Left kidney (tissue), 2 donors: ENCODE results near the gene YPEL3. TPM values are rescaled to one million over a fixed set of nuclear protein-coding genes. Genes with fewer than 3 reads are reported as not detected.
A peak's percentile ranks its signal among the peaks of the same experiment; 100 is the strongest.
"Not testable (repeated sequence)": the region's sequence is repeated elsewhere in the genome, so short reads cannot be mapped to it uniquely, and the experiment has no call there.

Experiments
- DNase-seq: peaks from one replicate; pipeline ENCODE4 v3.0.0-alpha.2; 2013
- polyA plus RNA-seq: library from polyadenylated mRNA; unstranded; fragments of 120-200 nt; gene quantifications from one replicate; pipeline ENCODE4 v1.2.1, GENCODE V29; 2013; ENCODE audit not compliant: insufficient read length

YPEL3 gene
- polyA plus RNA-seq, 1 donor, result 43.1 TPM

DNA sequence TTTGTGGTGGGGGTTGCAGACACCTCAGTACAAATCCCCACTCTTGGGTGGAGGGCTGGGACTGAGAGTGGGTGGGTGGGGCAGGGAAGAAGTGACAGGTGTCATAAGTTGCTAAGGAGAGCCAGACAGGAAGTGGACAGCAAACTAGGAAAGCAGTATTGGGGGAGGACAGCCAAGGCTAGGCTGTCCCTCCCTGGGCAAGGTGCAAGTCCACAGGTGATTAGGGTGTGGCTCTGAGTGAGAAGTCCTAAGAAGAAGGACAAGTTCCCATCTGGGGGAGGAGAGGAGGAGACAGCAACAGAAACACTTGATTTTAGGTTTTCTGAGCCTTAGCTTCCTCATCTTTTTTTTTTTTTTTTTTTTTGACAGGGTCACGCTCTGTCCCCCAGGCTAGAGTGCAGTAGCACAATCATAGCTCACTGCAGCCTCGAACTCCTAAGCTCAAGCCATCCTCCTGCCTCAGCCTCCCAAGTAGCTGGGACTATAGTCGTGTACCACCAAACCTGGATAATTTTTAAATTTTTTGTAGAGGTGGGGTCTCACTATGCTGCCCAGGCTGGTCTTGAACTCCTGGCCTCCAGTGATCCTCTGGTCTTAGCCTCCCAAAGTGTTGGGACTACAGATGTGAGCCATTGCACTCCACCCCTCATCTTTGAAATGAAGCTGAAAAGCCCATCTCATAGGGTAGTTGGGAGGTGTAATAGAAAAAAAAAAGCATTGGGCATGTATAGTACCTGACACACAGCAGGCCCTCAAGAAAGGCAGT is 24.5 kb upstream of the YPEL3 start:
- no peak for DNase-seq

DNA sequence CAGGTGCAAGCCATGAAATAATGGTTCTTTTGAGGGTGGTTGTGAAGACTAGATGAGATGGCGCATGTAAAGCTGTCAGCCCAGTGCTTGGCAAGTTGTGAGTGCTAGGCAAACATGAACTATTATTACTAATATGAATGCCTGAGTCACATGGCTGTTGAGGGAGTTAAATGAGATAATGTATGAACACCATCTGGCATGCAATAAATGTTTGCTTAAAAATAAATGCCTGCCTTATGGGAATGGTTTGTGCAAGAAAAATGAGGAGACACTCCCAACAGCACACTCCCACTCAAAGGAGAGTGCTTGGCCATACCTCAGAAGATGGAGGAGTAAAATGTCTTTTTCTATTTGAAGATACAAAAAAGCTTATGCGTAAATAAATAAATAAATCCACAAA is 23.4 kb upstream of the YPEL3 start:
- no peak for DNase-seq

DNA sequence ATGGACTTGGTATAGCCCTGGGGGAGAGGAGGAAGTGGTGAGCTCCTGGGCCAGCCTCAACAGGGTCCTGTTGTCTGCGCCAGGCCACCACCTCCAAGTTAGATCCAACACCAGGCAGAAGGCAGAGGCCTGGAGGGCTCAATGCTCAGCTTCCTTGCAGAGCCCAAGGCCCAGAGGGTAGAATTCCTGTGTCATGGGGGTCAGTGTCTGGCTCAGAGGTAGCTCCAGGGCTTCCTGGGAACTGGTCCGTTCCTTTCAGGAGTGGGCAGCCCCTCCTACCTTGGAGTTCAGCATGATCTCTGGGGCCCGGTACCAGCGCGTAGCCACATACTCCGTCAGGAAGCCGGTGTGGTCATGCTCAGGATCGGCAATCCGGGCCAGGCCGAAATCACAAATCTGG is 21.8 kb upstream of the YPEL3 start:
- no peak for DNase-seq

DNA sequence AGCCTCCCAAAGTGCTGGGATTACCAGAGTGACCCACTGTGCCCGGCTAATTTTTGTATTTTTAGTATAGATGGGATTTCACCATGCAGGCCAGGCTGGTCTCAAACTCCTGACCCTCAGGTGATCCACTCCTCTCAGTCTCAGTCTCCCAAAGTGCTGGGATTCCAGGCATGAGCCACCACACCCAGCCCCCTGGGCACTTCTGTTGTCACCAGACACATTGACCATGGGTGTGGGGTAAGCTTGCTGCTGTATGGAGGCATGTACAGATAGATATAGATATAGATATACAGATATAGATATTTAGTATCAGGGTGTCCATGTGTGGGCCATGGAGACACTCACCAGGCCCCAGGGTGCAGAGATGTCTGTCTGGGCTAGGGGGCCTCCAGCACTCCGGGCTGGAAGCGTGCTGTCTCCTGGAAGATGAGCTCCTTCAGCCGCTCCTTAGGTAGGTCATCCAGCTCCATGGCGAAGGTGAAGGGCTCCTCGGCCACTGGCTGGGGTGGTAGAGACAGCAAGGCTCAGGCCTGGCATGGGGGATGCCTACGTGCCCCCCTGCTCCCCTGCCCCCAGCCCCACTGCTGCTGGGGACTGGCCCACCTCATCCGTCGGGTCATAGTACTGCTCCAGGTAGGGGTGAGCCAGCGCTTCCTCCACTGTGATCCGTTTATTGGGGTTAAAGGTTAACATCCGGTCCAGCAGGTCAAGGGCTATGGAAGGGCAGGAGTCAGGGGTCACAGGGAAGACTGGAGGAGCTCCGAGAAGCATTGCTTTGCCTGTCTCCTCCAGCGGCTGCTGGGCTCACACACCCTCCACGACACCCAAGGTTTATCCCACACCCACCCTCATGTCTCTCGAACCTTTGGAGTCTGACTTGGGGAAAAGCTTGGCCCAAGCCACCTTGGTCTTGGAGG is 20.5 kb upstream of the YPEL3 start:
- DNase-seq, result no peak

DNA sequence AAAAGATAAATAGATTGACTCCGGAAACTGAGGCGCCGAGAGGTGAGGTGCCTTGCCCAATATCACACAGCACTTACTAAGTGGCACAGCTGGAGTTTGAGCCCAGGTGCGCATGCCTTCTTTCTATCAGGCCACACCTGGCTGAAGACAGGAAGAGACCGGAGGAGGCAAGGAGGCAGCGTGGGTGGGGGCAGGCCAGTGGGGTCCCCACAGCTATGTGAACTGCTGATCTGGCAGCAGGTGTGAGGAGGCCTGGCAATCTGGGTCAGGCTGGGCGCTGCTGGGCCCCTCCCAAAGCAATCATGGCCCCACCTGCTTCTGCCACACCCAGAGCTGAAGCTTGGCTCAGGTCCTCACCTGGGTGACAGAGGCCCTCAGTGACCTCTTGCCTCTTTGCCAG is 19.2 kb upstream of the YPEL3 start:
- no peak for DNase-seq

DNA sequence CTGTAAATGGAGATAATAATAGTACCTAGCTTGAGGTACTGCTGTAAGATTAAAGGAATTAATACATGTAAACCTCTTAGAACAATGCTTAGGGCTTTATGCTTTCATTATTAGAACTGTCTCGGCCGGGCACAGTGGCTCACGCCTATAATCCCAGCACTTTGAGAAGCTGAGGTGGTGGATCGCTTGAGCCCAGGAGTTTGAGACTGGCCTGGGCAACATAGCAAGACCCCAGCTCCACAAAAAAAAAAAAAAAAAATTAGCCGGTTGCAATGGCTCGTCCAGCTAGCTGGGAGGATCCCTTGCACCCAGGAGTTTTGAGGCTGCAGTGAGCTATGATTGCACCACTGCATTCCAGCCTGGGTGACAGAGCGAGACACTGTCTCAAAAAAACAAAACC is 18.8 kb upstream of the YPEL3 start:
- not testable (repeated sequence) for DNase-seq

DNA sequence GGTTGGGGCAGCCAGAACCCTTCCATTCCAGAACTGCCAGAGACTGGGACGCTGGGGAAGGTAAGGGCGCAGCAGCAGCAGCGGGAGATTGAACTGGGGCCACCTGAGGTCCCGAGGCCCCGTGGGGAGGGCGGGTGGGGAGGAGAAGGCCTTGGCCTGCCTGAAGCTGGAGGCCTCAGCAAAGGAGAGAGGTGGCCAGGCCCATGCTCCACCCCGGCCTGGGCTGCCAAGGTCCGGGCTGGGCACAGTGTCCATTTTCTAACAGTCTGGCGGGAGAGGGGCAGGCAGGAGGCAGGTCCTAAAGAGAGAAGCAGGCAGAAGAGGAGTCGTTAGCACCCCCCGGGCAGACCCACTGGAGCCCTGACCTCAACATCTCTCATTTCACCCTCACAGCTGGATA is 18.4 kb upstream of the YPEL3 start:
- no peak for DNase-seq

DNA sequence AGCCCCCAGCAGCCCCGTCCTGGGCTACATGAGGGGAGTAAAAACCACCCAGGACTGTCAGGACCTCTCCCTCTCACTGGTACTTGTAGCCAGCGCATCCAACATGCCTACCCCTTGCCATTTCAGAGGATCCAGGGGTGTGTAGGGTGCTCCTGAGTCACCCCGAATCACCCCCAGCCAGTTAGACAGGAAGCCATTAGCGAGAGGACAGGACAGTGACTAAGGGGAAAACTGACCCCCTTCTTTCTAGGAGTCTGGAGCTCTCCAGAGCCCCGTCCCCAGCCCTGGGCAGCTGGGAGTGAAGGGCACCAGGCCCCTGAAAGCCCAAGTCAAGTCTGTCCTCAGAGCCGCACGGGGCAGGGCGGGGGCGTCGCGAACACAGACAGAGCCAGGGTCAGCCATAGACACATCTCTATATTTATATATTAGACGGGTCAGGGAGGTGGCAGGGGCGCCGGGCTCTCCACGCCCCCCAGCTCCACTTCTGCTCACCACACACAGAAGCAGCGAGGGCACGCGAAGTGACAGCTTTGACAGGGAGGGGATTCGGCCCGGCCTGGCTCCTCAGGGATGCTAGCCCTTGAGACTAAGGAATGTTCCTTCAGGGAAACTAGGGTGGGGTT is 17.8 kb upstream of the YPEL3 start:
- no peak for DNase-seq

DNA sequence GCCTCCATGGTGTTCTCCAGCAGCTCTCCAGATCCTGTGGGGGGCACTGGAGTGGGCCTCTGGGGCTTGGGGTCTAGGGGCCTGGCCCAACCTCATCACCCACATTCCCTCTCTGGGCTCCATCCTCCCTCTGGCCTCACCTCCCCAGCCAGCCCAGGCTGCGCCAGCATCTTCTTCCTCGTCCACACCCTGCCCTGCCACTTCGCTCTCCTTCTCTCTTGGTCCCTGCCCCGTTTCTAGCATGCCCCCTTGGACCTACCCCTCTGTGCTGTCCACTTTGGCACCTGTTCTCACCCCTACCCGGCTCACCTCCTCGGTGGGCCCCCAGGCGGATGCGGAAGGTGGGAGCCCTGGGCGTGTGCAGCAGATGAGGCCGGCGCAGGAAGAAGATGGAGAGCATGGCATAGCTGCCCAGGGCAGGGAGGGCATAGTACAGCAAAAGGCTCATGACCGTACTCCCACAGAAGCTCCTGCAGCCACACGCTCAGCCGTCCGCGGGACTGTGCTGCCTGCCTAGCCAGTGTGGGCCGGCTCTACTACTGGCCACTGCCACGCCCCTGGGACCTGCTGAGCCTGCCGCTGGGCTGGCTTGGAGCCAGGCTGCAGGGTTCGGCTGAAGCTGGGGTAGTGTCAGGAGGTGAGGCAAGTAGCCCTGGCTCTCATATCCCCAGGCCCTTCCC is 17.2 kb upstream of the YPEL3 start, which contains the start of gene GDPD3:
GDPD3 (minus strand) TSS at position 507 of the 680 bp plus-strand sequence; CDS start at position 448, 59 bp downstream.
- no peak for DNase-seq

DNA sequence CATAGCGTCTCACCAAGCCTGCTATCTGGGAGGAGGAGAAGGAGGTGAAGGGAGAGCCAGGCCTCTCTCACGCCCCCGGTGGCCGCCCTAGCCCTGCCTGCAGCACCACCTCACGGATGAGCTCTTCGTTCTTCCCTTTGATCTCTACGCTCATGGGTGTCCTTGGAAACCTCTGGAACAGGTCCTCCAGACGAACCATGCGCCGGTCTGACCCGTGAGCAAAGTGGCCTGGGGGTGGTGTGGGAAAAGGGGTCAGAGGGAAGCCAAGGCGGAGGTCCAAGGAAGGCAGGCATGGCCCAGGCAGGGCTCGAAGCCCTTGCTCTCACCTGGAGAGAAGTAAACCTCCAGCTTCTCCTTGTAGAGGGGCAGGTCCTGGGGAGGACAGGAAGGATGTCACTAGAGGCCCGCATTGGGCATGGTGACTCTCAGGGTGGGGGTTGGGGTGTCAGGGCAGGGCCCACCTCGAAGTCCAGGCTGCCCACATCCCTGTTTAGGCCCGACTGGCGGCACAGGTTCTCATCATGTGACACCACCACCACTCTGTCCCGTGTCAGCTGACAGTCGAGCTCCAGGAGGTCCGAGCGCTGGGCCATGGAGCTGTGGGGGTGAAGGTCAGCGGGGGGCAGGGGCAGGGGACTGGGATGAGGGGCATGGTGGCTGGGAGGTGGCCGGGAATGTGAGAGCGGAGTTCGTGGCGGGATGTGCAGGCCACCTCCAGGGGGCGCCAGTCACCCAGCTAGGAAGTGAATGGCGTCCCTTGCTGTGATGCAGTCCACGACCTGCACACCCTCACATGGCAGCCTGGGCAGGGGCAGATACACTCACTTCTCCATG is 16.4 kb upstream of the YPEL3 start:
- no peak for DNase-seq

DNA sequence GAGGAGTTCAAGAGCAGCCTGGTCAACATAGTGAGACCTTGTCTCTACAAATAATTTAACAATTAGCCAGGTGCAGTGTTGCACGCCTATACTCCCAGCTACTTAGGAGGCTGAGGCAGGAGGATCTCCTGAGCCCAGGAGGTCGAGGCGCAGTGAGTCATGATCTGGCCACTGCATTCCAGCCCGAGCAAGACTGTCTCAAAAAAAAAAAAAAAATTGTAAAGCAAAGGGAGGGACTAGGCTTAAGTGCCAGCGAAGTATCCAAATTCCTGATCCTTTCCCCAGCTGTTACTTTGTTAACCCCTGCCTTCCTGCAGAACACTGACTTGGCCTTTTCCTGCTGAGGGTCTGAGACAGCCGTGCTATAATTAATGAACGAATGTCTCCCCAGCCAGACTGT is 14.6 kb upstream of the YPEL3 start:
- no peak for DNase-seq

DNA sequence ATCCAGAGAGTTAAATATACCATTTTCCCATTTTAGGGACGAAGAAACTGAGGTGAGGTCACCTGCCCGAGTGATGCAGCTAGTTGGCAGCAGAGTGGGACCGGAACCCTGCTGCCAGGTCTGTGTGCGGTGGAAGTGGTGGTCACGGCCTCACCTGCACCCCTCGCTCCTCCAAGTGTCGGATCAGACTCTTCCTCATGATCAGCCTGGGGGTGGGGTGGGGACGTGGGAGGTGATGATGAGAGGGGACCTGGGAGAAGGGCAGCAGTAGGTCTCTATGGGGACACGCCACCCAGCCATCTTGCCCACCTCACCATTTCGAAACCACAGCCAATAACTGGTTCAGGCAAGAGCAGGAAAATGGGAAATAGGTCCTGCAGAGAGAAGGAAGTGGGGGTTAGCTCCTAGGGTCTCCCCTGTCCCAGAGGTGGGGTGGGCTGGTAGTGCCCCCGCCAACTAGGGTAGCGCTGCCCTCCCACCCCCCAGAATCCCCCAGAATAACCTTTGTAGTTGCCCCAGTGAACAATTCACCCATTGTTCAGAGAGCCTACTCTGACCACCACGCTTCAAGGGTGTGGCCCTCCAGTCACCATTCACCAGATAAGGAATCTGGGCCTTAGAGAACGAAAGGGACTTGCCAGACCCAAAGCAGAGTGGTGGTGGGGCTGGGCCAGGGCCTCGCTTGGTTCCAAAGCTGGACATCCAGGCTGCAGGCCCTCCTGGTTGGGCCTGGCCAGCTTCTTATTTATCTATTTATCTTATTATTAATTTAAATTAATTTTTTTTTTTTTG is 12.2 kb upstream of the YPEL3 start:
- DNase-seq, result no peak

DNA sequence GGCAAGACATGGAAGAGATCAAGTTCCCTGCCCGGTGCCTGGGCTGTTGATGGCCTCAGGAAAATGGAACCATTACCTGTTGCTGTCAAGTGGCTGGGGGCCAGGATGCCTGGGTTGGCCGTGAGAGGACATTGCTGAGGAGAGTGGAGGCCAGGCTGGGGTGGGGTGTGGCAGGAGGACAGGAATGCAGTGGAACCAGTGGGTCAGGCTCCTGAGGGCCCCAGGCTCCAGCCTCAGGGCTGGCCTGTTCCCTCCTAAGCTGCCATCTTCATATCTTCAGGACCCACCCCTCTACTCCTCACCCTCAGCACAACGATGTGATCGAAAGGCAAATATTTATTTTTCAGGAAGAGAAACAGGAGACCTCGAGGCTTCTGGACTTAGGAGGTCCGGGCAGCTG is 8.5 kb upstream of the YPEL3 start:
- DNase-seq, result no peak

DNA sequence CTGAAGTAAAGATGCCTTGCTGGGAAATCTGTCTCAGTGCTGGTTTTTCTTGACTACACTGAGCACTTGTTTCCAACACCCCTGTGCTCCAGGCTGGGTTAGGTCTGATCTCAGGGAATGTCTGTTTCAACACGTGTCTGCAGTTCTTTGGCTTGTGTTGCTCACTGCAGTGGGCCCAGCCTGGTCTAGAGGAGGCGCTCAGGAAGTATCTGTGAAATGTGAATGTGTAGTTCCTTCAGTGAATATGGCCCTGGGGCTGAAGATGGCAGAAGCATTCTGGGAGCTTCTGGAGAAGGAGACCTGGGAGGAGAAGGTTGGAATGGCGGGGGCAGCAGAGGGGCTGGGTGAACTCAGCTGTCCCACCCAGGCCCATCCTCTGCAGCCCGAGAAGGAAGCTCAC is 8.1 kb upstream of the YPEL3 start:
- no peak for DNase-seq

DNA sequence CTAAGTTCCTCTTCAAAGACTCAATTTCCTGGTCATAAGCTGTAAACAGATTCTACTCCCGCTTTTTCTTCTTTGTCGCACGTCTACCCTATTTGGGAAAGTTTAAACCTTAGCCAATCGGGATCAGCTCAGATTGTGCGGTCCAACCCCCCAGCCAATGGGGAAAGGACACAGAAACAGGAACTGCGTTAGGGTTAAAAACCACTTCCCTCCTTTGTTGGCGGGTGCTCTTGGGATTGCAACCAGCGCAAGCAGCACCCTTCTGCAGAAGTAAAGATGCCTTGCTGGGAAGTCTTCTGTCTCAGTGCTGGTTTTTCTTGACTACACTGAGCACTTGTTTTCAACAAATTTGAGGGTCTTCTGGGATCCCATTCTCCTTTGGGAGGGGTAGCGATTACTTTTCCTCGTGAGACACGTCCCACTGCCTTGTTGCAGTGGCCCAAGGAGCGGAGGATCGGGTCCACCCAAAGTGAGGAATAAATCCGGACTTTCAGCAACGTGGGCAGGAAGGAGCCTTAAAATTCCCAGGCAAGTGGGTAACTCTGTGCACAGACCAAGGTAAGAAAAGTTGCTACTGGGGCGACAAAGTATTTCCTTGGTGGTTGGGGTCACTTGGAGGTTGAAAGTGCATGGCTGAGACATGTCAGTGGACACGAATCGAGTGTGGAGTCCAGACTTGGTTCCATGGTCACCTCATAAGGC is 1.0 kb upstream of the YPEL3 start:
- no peak for DNase-seq

DNA sequence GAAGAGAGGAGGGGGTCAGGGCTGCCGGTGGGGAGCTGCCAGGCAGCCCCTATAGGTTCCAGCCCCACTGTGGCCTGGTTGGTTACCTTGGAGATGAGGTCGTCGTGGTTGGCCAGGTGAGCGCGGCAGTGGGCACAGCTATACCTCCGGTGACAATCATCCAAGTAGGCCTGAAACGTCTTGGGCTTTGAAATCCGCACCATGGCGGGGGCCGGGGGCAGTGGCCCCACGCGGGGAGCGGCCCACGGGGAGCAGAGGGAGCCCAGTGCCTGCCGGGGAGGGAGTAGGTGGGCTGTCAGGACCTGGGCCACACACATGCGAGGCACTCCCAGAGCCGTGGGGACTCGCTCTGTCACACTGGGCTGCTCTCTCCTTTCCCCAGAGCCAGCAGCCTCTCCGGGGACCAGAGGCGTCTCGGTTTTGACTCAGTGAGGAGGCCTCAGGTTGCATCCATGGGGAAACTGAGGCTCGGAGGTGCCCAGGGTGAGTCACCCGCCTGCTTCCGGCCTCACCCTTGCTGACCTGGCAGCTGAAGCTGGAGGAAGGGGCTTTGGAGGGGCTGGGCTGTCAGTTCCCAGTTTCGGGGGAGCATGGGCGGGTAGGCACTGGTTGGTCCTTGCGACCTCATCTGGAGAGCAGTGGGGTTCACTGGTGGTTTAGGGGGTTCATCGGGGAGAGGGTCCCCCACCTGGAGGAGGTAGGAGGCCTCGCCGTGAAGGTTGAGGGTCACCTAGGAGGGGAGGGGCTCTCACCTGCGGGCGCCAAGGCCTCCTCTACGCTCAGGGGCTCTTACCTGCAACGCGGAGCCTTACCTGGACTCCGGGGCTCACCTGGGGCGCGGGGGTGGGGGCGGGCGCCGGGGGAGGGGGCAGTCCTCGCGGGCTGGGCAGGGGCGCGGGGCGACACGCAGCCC is 591 bp downstream of the YPEL3 start:
- DNase-seq, result no peak

DNA sequence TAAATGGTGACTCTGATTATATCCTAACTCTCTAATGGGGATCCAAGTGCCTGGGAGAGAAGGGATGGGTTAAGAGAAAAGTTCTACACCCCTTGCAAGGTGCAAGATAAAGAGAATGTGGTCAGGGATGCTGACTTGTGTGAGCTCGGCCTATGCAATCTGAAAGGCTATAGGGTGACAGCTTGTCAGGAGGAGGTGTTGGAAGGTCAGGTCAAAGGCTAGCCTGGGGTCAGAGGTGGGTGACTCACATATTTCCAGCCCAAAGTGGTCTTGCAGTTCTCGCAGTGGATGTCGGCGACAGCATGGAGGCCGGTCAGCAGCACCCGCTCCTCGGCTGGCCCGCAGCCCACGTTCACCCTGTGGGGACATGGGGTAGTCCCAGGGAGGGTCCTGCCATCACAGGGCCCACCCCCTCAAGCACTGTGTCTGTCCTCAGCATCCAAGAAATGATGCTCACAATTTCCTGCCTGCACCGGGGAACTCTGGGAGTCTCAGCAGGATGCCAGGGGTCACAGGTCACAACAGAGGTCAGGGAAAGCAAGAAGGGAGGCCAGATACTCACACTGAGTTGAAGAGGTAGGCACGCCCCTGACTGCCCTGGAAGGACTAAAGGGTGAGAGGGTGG is 1.4 kb downstream of the YPEL3 start:
- DNase-seq, result no peak

DNA sequence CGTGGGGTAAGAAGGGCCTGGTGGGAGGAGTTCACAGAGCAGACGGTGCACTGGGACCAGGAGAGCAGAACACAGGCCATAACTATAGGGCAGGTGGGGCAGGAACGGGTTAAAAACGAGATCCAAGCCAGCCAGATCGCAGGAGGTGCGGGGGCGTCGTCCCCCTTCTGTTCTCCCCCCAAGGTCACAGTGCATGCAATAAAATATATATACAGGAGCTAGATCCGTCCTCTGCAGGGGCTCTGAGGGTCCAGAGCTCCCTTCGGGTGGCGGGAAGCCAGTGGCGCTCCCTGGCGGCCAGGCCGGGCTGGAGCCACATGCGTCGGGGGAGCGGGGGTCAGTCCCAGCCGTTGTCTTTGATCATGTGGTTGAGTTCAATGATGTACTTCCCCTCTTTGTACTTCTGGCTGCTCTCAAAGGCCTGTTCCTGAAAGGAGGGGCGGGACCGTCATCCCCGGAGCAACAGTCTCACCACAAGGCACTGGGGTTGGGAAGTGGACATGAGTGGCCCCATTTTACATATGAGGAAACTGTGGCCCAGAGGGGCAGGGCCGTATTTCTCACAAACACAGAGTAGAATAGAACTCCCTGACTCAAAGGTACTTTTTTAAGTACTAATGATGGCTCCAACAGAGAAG is 3.5 kb downstream of the YPEL3 start:
- peak; percentile 71 for DNase-seq
